Testis (tissue), 3 donors: ENCODE measurements around the gene MILR1. TPM values are rescaled to one million over a fixed set of nuclear protein-coding genes. Genes with fewer than 3 reads are reported as not detected.
"Not testable (repeated sequence)": the region's sequence is repeated elsewhere in the genome, so short reads cannot be mapped to it uniquely, and the experiment has no call there.

Experiments used
- DNase-seq: peaks from one replicate; pipeline ENCODE4 v3.0.0-alpha.2; 2019
- H3K27ac ChIP-seq, 2 donors: fragments of 200-600 bp; sonication (generic); one replicate each; pipeline ENCODE4 v1.5.1; 2019
- H3K27me3 ChIP-seq: fragments of 200-600 bp; sonication (generic); one replicate; pipeline ENCODE4 v1.5.1; 2019
- H3K36me3 ChIP-seq: fragments of 200-600 bp; sonication (generic); one replicate; pipeline ENCODE4 v1.5.1; 2017; ENCODE audit warnings: low read depth; ENCODE audit errors: missing control alignments
- H3K4me1 ChIP-seq: fragments of 200-600 bp; sonication (generic); one replicate; pipeline ENCODE4 v1.5.1; 2019
- H3K4me3 ChIP-seq, 2 donors: fragments of 200-600 bp; sonication (generic); one replicate each; pipeline ENCODE4 v1.5.1; 2017 to 2019
- H3K9me3 ChIP-seq: fragments of 200-600 bp; sonication (generic); one replicate; pipeline ENCODE4 v1.5.1; 2017
- POLR2A ChIP-seq: fragments of 450-650 bp; IDR thresholded peaks from one replicate; pipeline ENCODE4 v1.6.1; 2017; ENCODE audit warnings: antibody characterized with exemption, mild to moderate bottlenecking, moderate library complexity
- WGBS, 2 donors: methylation state at CpG; one replicate each; pipeline ENCODE4 v1.1.5; 2018; 5-methylcytosine and 5-hydroxymethylcytosine counted together
- intact Hi-C: fragments of 100-400 bp; cut with DNase I; formaldehyde crosslinking; loops from one replicate; pipeline ENCODE4 v1.15.1; 2023; ENCODE audit warnings: low total_unique reads
- polyA plus RNA-seq: library from polyadenylated mRNA; stranded (reverse); fragments of 350-450 nt; fragmentation: Illumina TruSeq; extraction: RNeasy Lipid Tissue Mini Kit (QIAGEN cat#74804); gene quantifications from one replicate; pipeline ENCODE4 v1.2.3, GENCODE V29; 2014; ENCODE audit warnings: low read depth, low replicate concordance; ENCODE audit not compliant: insufficient read depth
- total RNA-seq, 2 donors: library from RNA; depleted of rRNA; stranded (reverse); fragments of >200 nt; gene quantifications; one replicate each; pipeline ENCODE4 v1.2.3, GENCODE V29; 2016
- TF ChIP-seq, protein P1 (sequence below), 3 experiments: fragments of 450-650 bp in 2 of 3; fragments of 200-600 bp in 1 of 3; sonication (generic) in 1 of 3; IDR thresholded peaks; one replicate each; pipeline ENCODE4 v1.5.1; 2016 to 2019; ENCODE audit warnings: antibody characterized with exemption in 3 of 3, mild to moderate bottlenecking in 2 of 3, moderate library complexity in 1 of 3

MILR1 gene
- total and polyA plus RNA-seq, 3 donors from 2014 or later, result 3.1 to 5.5 (median 3.7) TPM

DNA sequence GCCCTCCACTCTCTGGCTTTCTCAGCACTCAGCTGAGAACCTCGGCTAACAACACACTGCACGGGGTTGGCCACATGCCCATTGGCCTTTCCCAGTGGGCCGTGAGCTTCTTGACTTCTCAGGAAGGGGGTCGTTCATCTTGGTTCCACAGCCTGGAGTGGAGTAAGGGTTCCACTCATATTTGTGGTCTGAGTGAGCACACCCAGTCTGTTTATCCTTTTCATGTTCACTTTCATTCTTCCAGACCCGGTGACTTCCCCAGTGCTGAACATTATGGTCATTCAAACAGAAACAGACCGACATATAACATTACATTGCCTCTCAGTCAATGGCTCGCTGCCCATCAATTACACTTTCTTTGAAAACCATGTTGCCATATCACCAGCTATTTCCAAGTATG is 8.2 kb downstream of the MILR1 start:
- H3K36me3 ChIP-seq, result no peaks in the 10 kb centered on the region
- 68 to 73% methylated on average over 7 of the region's 7 CpGs for WGBS, 2 donors
- DNase-seq, result no peak
- H3K4me3 ChIP-seq, result no peak overlapping the region
- no peaks in the 10 kb centered on the region for H3K4me1 ChIP-seq
- H3K9me3 ChIP-seq, result no peaks in the 10 kb centered on the region
- intact Hi-C loops, result no loop called here
- H3K27ac ChIP-seq, result no peak overlapping the region
- H3K27me3 ChIP-seq, result no peaks in the 10 kb centered on the region
- TF ChIP-seq, protein P1, sequence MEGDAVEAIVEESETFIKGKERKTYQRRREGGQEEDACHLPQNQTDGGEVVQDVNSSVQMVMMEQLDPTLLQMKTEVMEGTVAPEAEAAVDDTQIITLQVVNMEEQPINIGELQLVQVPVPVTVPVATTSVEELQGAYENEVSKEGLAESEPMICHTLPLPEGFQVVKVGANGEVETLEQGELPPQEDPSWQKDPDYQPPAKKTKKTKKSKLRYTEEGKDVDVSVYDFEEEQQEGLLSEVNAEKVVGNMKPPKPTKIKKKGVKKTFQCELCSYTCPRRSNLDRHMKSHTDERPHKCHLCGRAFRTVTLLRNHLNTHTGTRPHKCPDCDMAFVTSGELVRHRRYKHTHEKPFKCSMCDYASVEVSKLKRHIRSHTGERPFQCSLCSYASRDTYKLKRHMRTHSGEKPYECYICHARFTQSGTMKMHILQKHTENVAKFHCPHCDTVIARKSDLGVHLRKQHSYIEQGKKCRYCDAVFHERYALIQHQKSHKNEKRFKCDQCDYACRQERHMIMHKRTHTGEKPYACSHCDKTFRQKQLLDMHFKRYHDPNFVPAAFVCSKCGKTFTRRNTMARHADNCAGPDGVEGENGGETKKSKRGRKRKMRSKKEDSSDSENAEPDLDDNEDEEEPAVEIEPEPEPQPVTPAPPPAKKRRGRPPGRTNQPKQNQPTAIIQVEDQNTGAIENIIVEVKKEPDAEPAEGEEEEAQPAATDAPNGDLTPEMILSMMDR (IDR thresholded peaks at IDR 0.05), result no peak
- no peak for TF ChIP-seq POLR2A

DNA sequence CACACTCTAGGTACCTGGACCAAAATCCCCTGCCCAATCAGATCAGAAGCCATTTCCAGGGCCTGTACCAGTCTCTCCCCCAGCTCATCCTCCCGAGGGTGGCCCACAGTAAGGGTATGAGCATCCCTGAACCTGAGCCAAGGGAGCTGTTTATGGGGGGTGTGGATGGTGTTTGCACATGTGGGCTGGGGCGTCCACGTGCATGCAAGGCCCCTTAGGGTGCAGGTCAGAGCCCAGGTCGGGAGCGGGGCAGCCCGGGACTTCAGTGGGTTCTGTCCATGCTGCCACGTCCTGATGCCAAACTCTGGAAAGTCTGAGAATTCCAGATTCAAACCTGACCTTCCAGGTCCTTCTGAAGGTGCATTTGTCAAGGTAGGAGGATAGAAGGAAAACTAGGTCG is 9.8 kb downstream of the MILR1 start:
- intact Hi-C loops, result no loop called here
- TF ChIP-seq POLR2A, result no peak
- TF ChIP-seq, protein P1 (IDR thresholded peaks at IDR 0.05), result no peak
- WGBS, 2 donors, result 60 to 83% methylated on average over 1 to 8 of the region's 8 CpGs

DNA sequence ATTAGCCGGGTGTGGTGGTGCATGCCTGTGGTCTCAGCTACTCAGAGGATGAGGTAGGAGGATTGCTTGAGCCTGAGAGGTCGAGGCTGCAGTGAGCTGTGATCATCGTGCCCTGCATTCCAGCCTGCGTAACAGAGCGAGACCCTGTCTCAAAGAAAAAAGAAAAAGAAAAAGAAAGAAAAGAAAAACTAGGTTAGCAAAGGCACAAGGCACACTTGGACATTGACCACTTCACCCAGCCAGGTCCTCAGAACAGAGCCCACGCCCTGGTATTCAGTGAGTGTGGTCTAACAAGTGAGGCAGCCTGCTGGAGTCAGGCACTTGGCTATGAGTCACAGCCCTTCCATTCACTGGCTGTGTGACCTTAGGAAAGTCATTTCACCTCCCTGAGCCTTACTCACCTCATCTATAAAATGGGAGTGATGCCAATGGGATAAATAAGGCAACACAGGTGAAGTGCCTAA is 10.4 kb downstream of the MILR1 start:
- Histone ChIP-seq H3K4me1 (no peaks in the 10 kb centered on the region), H3K36me3 (no peaks in the 10 kb centered on the region), H3K9me3 (no peaks in the 10 kb centered on the region), H3K4me3 (no peak overlapping the region), H3K27me3 (no peaks in the 10 kb centered on the region), H3K27ac (no peak overlapping the region)
- 74 to 89% methylated on average over 6 of the region's 6 CpGs for WGBS, 2 donors
- intact Hi-C loops, result no loop called here
- no peak for DNase-seq
- TF ChIP-seq, protein P1 (IDR thresholded peaks at IDR 0.05), result no peak

More for the DNA sequence above, 9.8 kb downstream of the MILR1 start:
- H3K36me3 ChIP-seq, result no peaks in the 10 kb centered on the region
- DNase-seq, result no peak
- H3K27ac ChIP-seq, result no peak overlapping the region
- no peaks in the 10 kb centered on the region for H3K27me3 ChIP-seq
- no peak overlapping the region for H3K4me3 ChIP-seq
- H3K9me3 ChIP-seq, result no peaks in the 10 kb centered on the region
- no peaks in the 10 kb centered on the region for H3K4me1 ChIP-seq

DNA sequence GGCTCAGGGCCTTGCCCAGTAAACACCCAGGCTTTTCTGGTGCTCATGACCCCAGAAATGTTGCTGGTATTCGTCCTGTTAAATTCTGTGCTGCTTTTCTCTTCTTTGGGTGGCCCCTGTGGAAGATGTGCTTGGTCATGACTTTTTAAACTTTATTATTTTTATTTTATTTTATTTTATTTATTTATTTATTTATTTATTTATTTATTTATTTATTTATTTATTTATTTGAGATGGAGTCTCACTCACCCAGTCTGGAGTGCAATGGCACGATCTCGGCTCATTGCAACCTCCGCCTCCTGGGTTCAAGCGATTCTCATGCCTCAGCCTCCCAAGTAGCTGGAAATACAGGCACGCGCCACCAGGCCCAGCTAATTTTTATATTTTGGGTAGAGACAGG is 10.9 kb downstream of the MILR1 start:
- intact Hi-C loops, H3K4me3 ChIP-seq, H3K4me1 ChIP-seq, H3K27ac ChIP-seq, H3K36me3 ChIP-seq, DNase-seq, H3K27me3 ChIP-seq, H3K9me3 ChIP-seq: not testable (repeated sequence)
- WGBS, 2 donors, result 95 to 98% methylated on average over 7 of the region's 7 CpGs

DNA sequence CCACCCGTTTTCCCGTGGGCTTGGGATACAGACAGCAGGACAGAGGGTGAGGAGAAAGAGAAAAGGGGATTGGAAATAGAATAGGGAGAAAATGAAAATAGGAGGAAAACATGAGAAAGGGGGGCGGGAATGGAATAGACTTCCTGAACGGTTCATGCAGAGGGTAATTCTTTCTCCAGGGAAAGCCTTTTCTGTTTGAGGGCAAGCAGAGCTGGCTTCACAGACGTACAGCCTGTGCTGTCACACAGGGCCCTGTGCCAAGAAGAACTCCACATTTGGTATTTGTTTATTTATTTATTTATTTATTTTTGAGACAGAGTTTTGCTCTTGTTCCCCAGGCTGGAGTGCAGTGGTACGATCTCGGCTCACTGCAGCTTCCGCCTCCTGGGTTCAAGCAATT is 12.0 kb downstream of the MILR1 start:
- Histone ChIP-seq H3K36me3 (no peaks in the 10 kb centered on the region), H3K4me1 (no peaks in the 10 kb centered on the region), H3K27me3 (no peaks in the 10 kb centered on the region), H3K27ac (no peak overlapping the region), H3K4me3 (no peak overlapping the region), H3K9me3 (no peaks in the 10 kb centered on the region)
- DNase-seq, result peak; percentile 53
- intact Hi-C loops, result no loop called here
- WGBS, 2 donors, result 51 to 53% methylated on average over 8 of the region's 8 CpGs
- no peak for TF ChIP-seq POLR2A
- TF ChIP-seq, protein P1 (IDR thresholded peaks at IDR 0.05), result no peak
